Skeletal muscle satellite cell (primary cell): Measurements from ENCODE around the gene NLE1.
A peak's percentile ranks its signal among the peaks of the same experiment; 100 is the strongest.
"Not testable (repeated sequence)": the region's sequence is repeated elsewhere in the genome, so short reads cannot be mapped to it uniquely, and the experiment has no call there.

ENCODE experiments used
- H3K27me3 ChIP-seq: 2 replicates; pipeline ENCODE4 v1.7.0; 2013; ENCODE audit warnings: low read length; ENCODE audit not compliant: control insufficient read depth, insufficient read depth
- H3K36me3 ChIP-seq: 2 replicates; pipeline ENCODE4 v1.7.0; 2013; ENCODE audit warnings: mild to moderate bottlenecking, control low read depth, low read length; ENCODE audit not compliant: insufficient read depth
- H3K4me1 ChIP-seq: 2 replicates; pipeline ENCODE4 v1.7.0; 2013; ENCODE audit warnings: low read length; ENCODE audit not compliant: control insufficient read depth, insufficient read depth
- H3K4me2 ChIP-seq: 2 replicates; pipeline ENCODE4 v1.7.0; 2013; ENCODE audit warnings: mild to moderate bottlenecking, low read length
- H3K4me3 ChIP-seq: 2 replicates; pipeline ENCODE4 v1.7.0; 2013; ENCODE audit warnings: low read length
- H3K9ac ChIP-seq: 2 replicates; pipeline ENCODE4 v1.7.0; 2013; ENCODE audit warnings: mild to moderate bottlenecking, low read depth, low read length, moderate library complexity
- H3K9me3 ChIP-seq: replicated peaks from 2 replicates; pipeline ENCODE4 v1.7.0; 2013; ENCODE audit warnings: mild to moderate bottlenecking, control low read depth, low read length

Gene NLE1

GRCh38 chr17:35174835-35175334 is 32.8 kb upstream of the NLE1 start:
- Histone ChIP-seq H3K9me3 (no peaks in the 10 kb centered on the region), H3K9ac (no peak overlapping the region), H3K36me3 (no peaks in the 10 kb centered on the region), H3K4me3 (no peak overlapping the region), H3K27me3 (peaks cover 9% of the 10 kb centered on the region), H3K4me2 (no peak overlapping the region), H3K4me1 (peaks cover 5% of the 10 kb centered on the region)

- H3K4me3 ChIP-seq, H3K9me3 ChIP-seq, H3K36me3 ChIP-seq, H3K4me2 ChIP-seq, H3K4me1 ChIP-seq, H3K9ac ChIP-seq: not testable (repeated sequence)
- peaks cover 11% of the 10 kb centered on the region for H3K27me3 ChIP-seq
Measured at GRCh38 chr17:35172321-35172720, 30.2 kb upstream of the NLE1 start.

DNA sequence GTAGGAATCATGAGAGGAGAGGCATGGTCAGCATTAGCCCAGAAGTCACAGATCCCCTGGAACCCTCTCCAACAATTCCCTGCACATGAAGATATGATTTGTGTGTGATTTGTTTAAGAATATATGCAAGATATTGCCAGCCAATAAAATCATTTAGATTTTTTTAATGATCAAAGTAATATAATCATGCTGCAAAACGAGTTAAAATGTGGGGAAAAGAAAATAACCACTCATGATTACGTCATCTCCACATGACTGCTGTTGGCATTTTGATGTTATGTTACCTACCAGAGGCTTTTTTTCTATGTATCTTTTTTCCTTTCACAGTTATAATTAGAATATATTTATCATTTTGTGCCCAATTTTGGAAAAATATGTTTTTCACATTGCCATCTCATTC is 29.7 kb upstream of the NLE1 start:
- Histone ChIP-seq H3K9ac (peak overlapping the region; percentile 2), H3K4me3 (peak overlapping the region; percentile 44), H3K36me3 (no peaks in the 10 kb centered on the region)

GRCh38 chr17:35170968-35171771 is 29.1 kb upstream of the NLE1 start:
- H3K9ac ChIP-seq: peak overlapping the region; percentile 2
- H3K9me3 ChIP-seq: no peaks in the 10 kb centered on the region
- H3K27me3 ChIP-seq: peaks cover 17% of the 10 kb centered on the region
- H3K4me3 ChIP-seq: peak overlapping the region; percentile 44
- H3K4me2 ChIP-seq: peak overlapping the region; percentile 68
- H3K36me3 ChIP-seq: no peaks in the 10 kb centered on the region
- peaks cover 5% of the 10 kb centered on the region for H3K4me1 ChIP-seq

More for the DNA sequence above, 29.7 kb upstream of the NLE1 start:
- Histone ChIP-seq H3K4me2 (peak overlapping the region; percentile 68), H3K9me3 (no peaks in the 10 kb centered on the region), H3K27me3 (peaks cover 11% of the 10 kb centered on the region), H3K4me1 (peaks cover 5% of the 10 kb centered on the region)

- no peaks in the 10 kb centered on the region for H3K36me3 ChIP-seq
- H3K9ac ChIP-seq: no peak overlapping the region
- peaks cover 8% of the 10 kb centered on the region for H3K27me3 ChIP-seq
- no peaks in the 10 kb centered on the region for H3K9me3 ChIP-seq
- H3K4me1 ChIP-seq: peaks cover 5% of the 10 kb centered on the region
- no peak overlapping the region for H3K4me3 ChIP-seq
- H3K4me2 ChIP-seq: no peak overlapping the region
Measured at GRCh38 chr17:35169835-35170363, 27.8 kb upstream of the NLE1 start.

DNA sequence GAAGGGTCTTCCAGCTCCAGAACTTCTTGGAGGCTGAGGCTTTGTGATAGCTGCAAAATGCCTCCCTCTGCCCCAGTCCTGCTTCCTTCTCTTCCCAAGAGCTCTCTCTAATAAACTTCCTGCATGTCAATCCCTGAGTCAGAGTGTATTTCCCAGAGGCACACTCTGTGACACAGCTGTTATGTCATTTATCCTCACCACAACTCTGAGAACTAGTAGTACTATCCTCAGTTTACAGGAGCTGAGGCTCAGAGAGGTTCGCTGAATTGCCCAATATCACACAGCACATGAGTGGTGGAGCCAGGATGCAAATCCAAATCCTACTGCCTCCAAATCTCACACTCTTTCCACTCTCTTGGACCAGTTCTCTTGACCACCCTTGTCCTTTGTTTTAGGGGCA is 25.6 kb upstream of the NLE1 start:
- Histone ChIP-seq H3K4me2 (no peak overlapping the region), H3K36me3 (no peaks in the 10 kb centered on the region), H3K4me3 (no peak overlapping the region), H3K9ac (no peak overlapping the region), H3K4me1 (peaks cover 5% of the 10 kb centered on the region), H3K27me3 (peaks cover 20% of the 10 kb centered on the region), H3K9me3 (no peaks in the 10 kb centered on the region)

DNA sequence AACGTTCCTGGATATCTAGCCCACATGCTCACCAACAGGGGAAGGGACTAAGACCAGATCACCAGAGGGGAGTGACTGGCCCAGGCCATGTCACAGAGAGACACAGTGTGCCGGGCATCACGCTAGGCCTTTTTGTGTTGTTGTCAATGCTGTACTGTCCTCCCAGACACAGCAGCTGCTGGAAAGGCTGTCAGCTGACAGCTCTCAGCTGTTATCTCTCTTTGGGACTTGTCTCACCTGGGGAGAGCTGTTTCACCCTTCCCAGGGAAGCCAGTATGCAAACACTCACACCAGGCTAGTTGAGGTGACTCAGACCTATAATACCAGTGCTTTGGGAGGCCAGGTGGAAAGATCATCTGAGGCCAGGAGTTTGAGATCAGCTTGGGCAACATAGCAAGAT is 24.9 kb upstream of the NLE1 start:
- Histone ChIP-seq H3K4me3 (no peak overlapping the region), H3K9me3 (no peaks in the 10 kb centered on the region)

DNA sequence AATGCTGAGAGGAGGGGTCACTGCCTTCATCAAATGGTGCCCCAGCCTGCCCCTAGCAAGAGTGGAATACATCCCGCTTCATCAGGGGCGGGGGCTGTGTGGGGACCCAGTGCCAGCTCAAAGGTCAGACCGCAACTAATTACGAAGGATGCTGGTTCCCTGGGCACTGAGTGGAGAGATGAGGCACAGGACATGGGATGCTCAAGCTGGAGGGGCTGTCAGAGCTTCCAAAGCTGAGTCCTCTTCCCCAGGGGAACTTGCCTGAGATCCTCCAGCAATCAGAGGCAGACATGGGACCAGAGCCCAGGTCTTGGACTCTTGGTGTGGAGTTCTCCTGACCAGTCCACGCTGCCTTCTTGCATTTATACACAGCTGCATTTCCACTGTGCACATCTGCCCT is 24.4 kb upstream of the NLE1 start:
- no peaks in the 10 kb centered on the region for H3K36me3 ChIP-seq
- peaks cover under 1% of the 10 kb centered on the region for H3K4me1 ChIP-seq
- no peak overlapping the region for H3K4me3 ChIP-seq
- H3K4me2 ChIP-seq: no peak overlapping the region
- peaks cover 26% of the 10 kb centered on the region for H3K27me3 ChIP-seq
- H3K9ac ChIP-seq: no peak overlapping the region
- H3K9me3 ChIP-seq: no peaks in the 10 kb centered on the region

More for the DNA sequence above, 24.9 kb upstream of the NLE1 start:
- Histone ChIP-seq H3K36me3 (no peaks in the 10 kb centered on the region), H3K4me2 (no peak overlapping the region), H3K27me3 (peaks cover 22% of the 10 kb centered on the region), H3K9ac (no peak overlapping the region), H3K4me1 (peaks cover 5% of the 10 kb centered on the region)

DNA sequence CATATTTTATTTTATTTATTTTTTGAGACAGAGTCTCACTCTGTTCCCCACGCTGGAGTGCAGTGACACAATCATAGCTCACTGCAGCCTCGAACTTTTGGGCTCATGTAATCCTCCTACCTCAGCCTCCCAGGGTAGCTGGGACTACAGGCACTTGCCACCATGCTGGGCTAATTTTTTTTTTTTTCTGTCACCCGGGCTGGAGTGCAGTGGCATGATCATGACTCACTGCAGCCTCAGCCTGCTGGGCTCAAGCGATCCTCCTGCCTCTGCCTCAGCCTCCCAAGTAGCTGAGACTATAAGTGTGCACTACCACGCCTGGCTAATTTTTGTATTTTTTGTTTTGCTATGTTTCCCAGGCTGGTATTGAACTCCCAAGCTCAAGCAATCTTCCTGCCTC is 22.6 kb upstream of the NLE1 start:
- Histone ChIP-seq H3K4me2 (no peak overlapping the region), H3K36me3 (no peaks in the 10 kb centered on the region)

DNA sequence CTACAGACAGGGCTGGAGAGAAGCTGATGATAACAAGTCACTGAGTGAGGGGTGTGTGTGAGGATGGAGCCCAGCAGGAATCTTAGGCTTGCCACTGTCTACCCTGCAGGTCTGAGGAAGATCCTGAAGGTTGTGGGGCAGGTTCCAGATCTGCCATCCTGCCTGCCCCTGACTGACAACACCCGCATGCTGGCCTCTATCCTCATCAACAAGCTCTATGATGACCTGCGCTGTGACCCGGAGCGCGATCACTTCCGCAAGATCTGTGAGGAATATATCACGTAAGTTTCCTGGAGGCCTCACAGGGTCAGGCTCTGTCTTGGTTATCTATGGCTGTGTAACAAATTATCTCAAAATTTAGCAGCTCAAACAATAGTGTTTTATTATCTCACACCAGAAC is 21.8 kb upstream of the NLE1 start:
- Histone ChIP-seq H3K9me3 (no peaks in the 10 kb centered on the region), H3K36me3 (no peaks in the 10 kb centered on the region), H3K9ac (no peak overlapping the region), H3K4me1 (no peaks in the 10 kb centered on the region), H3K4me2 (no peak overlapping the region), H3K4me3 (no peak overlapping the region), H3K27me3 (peaks cover 40% of the 10 kb centered on the region)

More for the DNA sequence above, 22.6 kb upstream of the NLE1 start:
- Histone ChIP-seq H3K27me3 (peaks cover 34% of the 10 kb centered on the region), H3K9ac (no peak overlapping the region), H3K4me1 (no peaks in the 10 kb centered on the region), H3K4me3 (no peak overlapping the region), H3K9me3 (no peaks in the 10 kb centered on the region)

GRCh38 chr17:35162755-35163154 is 20.7 kb upstream of the NLE1 start:
- Histone ChIP-seq H3K4me2 (no peak overlapping the region), H3K27me3 (peaks cover 46% of the 10 kb centered on the region), H3K4me3 (no peak overlapping the region), H3K9me3 (no peaks in the 10 kb centered on the region), H3K36me3 (no peaks in the 10 kb centered on the region), H3K4me1 (no peaks in the 10 kb centered on the region), H3K9ac (no peak overlapping the region)
